K562 (cell line): ENCODE results near the gene HAGHL. TPM values are rescaled to one million over a fixed set of nuclear protein-coding genes. Genes with fewer than 3 reads are reported as not detected.

Experiments
- CREB1 ChIP-seq, 2 experiments: sonication (generic) in 1 of 2; formaldehyde crosslinking in 1 of 2; IDR thresholded peaks; 2 replicates each; pipeline versions ENCODE4 v1.6.1 to v1.8.0; 2012 to 2022; ENCODE audit warnings: inconsistent platforms in 1 of 2, mild to moderate bottlenecking in 1 of 2, missing genetic modification reagents in 1 of 2, moderate library complexity in 1 of 2
- FOSL1 ChIP-seq: fragments of 200-800 bp; sonication (Bioruptor generic); conservative IDR thresholded peaks from 2 replicates; pipeline ENCODE4 v1.6.1; 2016; ENCODE audit warnings: missing genetic modification characterization, missing compliant biosample characterization
- GTF2E2 ChIP-seq: fragments of 200-800 bp; sonication (Bioruptor generic); IDR thresholded peaks from 2 replicates; pipeline ENCODE4 v1.6.1; 2016; ENCODE audit warnings: missing genetic modification characterization, missing compliant biosample characterization
- POLR2A ChIP-seq: fragments of 450-650 bp; conservative IDR thresholded peaks from 2 replicates; pipeline ENCODE4 v1.6.1; 2016
- RBM14 ChIP-seq: fragments of 200-400 bp; formaldehyde crosslinking; IDR thresholded peaks from 2 replicates; pipeline ENCODE4 v1.6.1; 2018; ENCODE audit warnings: low read depth, mild to moderate bottlenecking, low read length, moderate library complexity, borderline replicate concordance; ENCODE audit not compliant: insufficient read depth
- RREB1 ChIP-seq: fragments of 250-450 bp; sonication (Bioruptor Pico); IDR thresholded peaks from 2 replicates; pipeline ENCODE4 v1.4.0; 2020
- SAP30 ChIP-seq: fragments of 200-600 bp; sonication (generic); IDR thresholded peaks from 2 replicates; pipeline ENCODE4 v1.6.1; 2012; ENCODE audit warnings: borderline replicate concordance, low read depth, mild to moderate bottlenecking, moderate library complexity, low read length, control low read depth, inconsistent platforms; ENCODE audit not compliant: insufficient read depth, poor library complexity, severe bottlenecking
- VEZF1 ChIP-seq: fragments of 200-800 bp; sonication (Bioruptor generic); IDR thresholded peaks from 2 replicates; pipeline ENCODE4 v1.6.1; 2017; ENCODE audit warnings: missing genetic modification characterization, missing compliant biosample characterization
- ZBTB11 ChIP-seq, 3 experiments: fragments of 200-800 bp in 1 of 3; fragments of 250-450 bp in 1 of 3; fragments of 450-650 bp in 1 of 3; sonication (Bioruptor Pico) in 1 of 3; sonication (Bioruptor generic) in 1 of 3; formaldehyde crosslinking in 1 of 3; IDR thresholded peaks; 2 replicates each; pipeline versions ENCODE4 v1.6.1 to v1.8.0; 2016 to 2022; ENCODE audit warnings: mild to moderate bottlenecking in 2 of 3, missing genetic modification characterization in 2 of 3, missing compliant biosample characterization in 1 of 3, moderate library complexity in 1 of 3
- ZBTB17 ChIP-seq: fragments of 450-650 bp; formaldehyde crosslinking; IDR thresholded peaks from 2 replicates; pipeline ENCODE4 v1.4.0; 2020; ENCODE audit warnings: mild to moderate bottlenecking
- ZFP30 ChIP-seq: fragments of 250-450 bp; sonication (Bioruptor Pico); IDR thresholded peaks from 2 replicates; pipeline ENCODE4 v1.8.0; 2022; ENCODE audit warnings: moderate library complexity, mild to moderate bottlenecking, inconsistent platforms, borderline replicate concordance
- ZNF445 ChIP-seq: fragments of 250-450 bp; sonication (Bioruptor Pico); IDR thresholded peaks from 2 replicates; pipeline ENCODE4 v1.4.0; 2020; ENCODE audit warnings: low read depth, mild to moderate bottlenecking, moderate library complexity
- polyA plus RNA-seq, 8 experiments: library from polyadenylated mRNA; depleted of rRNA in 4 of 8; stranded (reverse) in 5 of 8; unstranded in 3 of 8; fragments of >200 nt; fragmentation: Nextera tagmentation in 2 of 8; fragmentation: Illumina TruSeq in 1 of 8; extraction: Ambion mirVana in 2 of 8; extraction: Trizol in 1 of 8; gene quantifications; 2 replicates each; pipeline versions ENCODE4 v1.2.1 to v1.2.3, GENCODE V29; 2011 to 2014; ENCODE audit warnings: inconsistent platforms in 1 of 8, missing spikeins in 1 of 8
- total RNA-seq, 7 experiments: library from RNA; depleted of rRNA in 6 of 7; stranded (reverse); fragments of >200 nt in 6 of 7; fragmentation: Illumina TruSeq in 2 of 7; extraction: Trizol in 2 of 7; gene quantifications; 2 replicates each; pipeline versions ENCODE4 v1.2.1 to v1.2.3, GENCODE V29; 2011 to 2021; ENCODE audit warnings: low replicate concordance in 1 of 7

HAGHL gene
- total and polyA plus RNA-seq, 9 of the 15 experiments (the other 6 are each of a cell fraction or from before 2014, with no cell fraction given), result 0.31 to 83.4 (median 20.7) TPM

GRCh38 chr16:728131-728889 is 1.4 kb downstream of the HAGHL start (continued):
- TF ChIP-seq ZNF445 (CRISPR knock-in tag), result no peak
- peak; percentile 77 for TF ChIP-seq VEZF1
- 0 out of 2 replicates have a peak, but pooled peaks have one; percentile 15 for TF ChIP-seq FOSL1
- TF ChIP-seq SAP30, result peak; percentile 54
- TF ChIP-seq GTF2E2 (tag), result no peak
- no peak for TF ChIP-seq RBM14
- peak; percentile 69 for TF ChIP-seq POLR2A
- TF ChIP-seq ZBTB11 (CRISPR knock-in tag; IDR thresholded peaks at IDR 0.05), result peak in 1 of 3 experiments; percentile 83; a peak in 2 of 6 replicates
- no peak for TF ChIP-seq ZFP30 (CRISPR knock-in tag)
- TF ChIP-seq RREB1 (CRISPR knock-in tag), result no peak
- TF ChIP-seq CREB1 (IDR thresholded peaks at IDR 0.05), result peak; percentile 25; the same call in 1 of the 2 replicates
- no peak; the same call in 1 of the 2 replicates for TF ChIP-seq CREB1 (CRISPR knock-in tag; IDR thresholded peaks at IDR 0.05)
- TF ChIP-seq ZBTB17 (CRISPR knock-in tag), result no peak
